Endometrial microvascular endothelial cells (primary cell): ENCODE measurements around the gene VSNL1. TPM values are rescaled to one million over a fixed set of nuclear protein-coding genes. Genes with fewer than 3 reads are reported as not detected.

Experiments
- in situ Hi-C: cut with HindIII; loops from 2 replicates; pipeline ENCODE4 v1.10.0; 2017; ENCODE audit warnings: low sequenced_read_pairs, low pct_unique_long_range_greater_than_20kb; ENCODE audit errors: inconsistent ontology term
- total RNA-seq: library from RNA; depleted of rRNA; stranded (reverse); fragments of >200 nt; gene quantifications from one replicate; pipeline ENCODE4 v1.2.3, GENCODE V29; 2015; ENCODE audit errors: inconsistent ontology term

The VSNL1 gene
- total RNA-seq, 1 donor from 2014 or later: not detected

DNA sequence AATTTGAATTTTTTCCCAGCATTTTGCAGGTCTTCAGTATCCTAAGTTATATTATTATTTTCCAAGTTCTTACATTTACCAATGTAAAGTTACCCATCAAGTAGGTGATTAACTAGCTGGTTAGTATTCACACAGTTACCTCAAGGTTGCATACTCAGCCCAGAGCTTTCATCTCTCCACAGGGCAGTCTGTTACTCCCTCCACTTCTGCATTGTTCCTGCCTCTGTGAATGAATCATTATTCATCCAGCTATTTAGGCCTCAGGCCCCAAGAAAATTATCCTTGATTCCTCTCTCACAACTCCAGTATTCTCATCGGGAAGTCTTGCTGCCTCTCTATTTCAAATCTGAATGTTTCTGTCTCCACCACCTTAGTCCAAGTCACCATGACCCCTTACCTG is 121.0 kb downstream of the VSNL1 start:
- in situ Hi-C loops: no loop called here

DNA sequence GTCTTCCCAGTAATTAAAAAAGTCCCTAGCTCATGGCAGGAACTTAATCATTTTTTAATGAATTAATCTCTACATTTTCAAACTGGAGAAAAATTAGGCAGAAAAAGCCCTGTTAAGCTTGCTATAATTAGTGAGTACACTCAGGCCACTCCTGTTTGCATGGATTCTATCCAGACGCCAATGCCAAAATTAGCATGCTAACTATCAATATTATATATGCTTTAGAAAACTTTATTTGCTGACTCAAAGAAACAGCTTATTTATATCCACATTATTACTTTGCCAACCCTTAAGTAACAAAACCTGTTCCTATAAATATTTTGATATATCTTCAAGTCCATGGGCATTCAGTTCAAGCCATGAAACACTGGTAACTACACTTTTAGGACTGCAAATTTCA is 122.2 kb downstream of the VSNL1 start:
- in situ Hi-C loops: no loop called here

DNA sequence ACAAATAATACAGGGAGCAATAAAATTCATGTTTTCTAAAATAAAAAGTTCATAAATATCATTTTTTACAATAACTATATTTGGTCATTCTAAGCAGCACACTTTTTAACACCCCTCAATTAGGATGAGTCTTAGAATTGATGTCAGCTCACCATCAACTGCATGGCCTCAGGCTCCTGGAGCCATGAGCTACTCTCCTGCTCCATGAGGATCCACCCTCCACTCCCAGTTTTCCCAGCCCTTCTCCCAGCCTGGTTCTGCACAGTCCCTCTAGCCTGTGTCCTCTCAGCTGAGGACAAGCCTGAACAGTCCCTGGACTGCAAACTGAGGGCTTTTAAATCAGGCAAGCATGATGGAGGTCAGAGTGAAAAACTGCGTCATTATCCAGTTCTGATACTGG is 124.0 kb downstream of the VSNL1 start:
- in situ Hi-C loops: no loop called here

DNA sequence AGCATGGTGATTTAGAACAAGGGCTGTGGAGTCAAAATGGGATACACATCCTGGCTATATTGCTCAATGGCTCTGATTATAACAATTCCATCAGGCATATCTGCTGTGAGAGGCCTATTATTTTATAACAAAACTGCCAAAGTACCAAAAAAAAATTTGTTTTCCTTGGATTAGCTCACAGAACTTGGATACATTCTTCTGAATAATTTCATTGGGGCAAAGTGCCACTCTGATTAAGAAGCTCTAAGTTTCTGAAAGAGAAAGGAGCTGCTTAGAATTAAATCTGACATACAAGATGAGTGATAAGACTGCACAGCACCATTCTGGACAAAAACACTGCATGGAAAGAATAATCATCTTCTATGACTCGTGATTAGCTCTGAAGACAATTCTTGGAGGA is 127.4 kb downstream of the VSNL1 start:
- in situ Hi-C loops: no loop called here

DNA sequence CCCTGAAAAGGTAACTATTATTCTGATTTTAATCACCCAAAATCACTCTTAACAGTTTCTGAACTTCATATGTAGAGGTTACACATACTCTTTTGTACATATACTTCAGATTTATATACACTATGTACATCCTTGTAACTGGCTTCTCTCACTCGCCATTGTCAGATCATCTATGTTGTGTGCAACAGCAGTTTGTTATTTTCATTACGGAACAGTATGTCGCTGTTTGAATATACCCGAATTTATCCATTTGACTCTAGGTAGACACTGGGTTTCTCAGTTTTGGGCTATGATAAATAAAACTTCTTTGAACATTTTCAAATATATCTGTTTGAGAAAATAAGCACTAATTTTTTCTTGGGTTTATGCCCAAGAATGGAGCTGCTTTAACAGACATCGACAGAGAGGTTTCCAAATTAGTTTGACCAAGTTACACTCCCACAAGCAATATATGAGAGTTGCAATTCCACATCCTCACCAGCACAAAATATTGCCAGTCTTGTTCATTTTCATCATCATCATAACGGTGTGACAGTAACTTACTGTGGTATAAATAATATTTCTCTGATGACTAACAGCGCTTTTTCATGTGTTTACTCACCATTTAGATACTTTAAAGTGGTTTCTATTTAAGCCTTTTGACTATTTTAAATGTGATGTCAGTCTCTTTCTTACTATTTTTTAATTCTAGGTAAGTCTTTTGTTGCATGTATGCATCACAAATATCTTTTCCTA is 132.3 kb downstream of the VSNL1 start:
- in situ Hi-C loops: no loop called here

DNA sequence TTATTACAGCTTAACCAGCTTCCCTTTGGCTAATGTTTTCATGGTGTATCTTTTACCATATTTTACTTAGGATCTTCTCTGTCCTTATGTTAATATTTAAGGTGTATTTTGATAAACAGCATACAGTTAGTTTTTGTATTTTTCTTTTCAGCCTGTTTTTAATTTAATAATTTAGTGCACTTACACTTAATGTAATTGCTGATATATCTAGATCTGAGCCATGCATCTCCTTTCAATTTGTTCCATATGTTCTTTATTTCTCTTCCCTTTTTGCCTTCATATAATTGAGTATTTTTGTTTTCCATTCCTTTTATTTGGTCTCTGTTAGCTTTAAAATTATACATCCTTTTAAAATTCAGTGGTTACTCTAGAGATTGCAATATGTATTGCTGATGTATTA is 134.3 kb downstream of the VSNL1 start:
- in situ Hi-C loops: no loop called here

DNA sequence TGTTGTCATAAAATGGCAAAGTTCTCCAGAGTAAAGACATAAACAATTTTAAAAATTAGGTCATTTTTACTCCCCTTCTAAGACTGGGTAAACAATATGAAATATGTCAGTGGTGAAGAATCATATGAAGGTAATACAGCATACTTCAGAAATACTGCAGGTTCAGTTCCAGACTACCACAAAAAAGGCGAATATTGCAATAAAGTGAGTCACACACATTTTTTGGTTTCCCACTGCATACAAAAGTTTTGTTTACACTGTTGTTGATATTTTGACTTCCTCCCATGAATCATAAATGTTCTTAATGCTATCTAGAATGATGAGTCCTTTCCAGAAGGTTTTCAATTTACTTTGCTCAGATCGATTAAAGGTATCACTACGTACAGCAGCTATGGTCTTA is 139.6 kb downstream of the VSNL1 start:
- in situ Hi-C loops: no loop called here

DNA sequence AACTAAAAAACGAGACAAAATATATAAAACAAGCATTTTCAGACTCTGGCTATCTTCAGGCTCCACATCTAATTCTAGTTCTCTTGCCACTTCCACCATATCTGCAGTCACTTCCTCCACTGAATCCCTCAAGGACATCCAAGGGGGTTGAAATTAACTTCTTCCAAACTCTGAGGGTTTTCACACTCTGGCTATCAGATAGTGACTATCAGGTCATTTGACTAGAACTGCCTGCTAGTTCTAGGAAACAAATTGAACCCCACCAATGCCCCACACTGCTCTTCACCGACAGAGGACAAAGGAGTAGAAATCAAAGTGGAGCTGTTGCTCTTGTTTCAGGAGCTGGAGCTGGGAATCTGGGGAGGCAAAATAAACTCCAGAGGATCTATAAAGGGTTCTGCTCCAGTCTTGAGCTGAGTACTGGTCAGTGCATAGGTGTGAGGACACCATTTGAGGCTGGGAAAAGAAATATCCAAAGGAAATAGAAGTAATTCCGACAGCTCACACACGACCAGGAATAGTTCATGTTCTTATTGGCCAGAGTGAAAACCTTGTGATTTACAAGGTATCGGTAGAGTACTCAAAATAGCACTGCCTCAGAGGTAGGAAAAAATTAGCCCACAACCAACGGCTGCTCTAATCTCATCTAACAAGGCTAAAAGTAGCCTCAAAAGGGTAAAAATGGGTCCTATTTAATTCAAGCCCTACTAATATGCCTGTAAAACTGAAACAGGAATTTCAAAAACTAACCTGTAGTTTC is 141.8 kb downstream of the VSNL1 start:
- in situ Hi-C loops: no loop called here

DNA sequence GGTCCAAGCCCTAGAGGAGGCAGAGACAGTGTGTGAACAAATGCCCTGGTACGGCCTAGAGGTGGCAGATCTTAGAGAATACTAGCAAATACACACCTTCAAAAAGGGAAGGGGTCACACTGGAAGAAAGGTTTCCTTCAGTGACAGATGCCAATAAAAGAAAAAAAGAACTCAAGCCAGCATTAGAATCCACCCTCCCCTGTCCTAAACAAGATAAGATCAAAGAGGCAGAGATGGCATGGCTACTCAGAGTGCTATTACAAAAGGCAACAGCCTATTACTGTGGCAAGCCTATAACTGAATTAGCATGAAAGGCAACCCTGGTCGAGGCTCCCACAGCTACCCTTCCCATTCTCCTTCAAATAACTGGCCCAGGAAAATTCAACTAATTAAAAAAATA is 143.5 kb downstream of the VSNL1 start:
- in situ Hi-C loops: no loop called here

DNA sequence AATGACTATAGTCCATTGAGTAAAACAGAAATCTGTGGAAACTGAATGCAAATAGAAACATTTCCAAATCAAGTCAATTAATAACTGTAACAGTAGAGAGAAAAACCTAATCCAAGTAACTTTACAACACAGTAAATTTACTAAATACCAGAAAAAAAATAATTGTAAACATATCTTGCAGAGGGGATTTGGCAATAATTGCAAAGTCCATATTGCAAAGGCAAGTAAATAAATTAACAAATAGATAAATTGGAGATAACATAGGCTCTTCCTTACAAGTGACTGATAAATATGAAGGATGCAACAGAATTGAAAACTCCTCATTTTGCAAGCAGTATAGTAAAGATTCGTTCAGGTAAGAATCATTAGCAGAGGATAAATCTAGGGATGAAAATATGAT is 148.1 kb downstream of the VSNL1 start:
- in situ Hi-C loops: no loop called here

DNA sequence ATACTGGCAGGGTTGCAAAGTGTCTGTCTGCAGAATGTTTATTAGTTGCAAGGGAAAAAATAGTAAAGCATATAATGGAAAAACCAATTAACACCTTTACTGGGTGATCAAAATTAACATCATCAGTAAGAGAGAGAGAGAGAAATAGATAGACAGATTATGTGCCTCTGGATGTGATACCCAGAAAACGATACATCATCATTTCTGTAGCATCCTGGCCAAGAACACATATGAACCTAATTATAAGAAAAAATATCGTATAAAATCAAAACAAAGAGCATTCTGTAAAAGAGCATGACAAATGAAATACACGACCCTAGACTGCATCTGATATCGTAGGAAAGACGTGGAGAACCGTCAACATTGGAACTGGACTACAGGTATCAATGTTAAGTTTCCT is 148.5 kb downstream of the VSNL1 start:
- in situ Hi-C loops: no loop called here

DNA sequence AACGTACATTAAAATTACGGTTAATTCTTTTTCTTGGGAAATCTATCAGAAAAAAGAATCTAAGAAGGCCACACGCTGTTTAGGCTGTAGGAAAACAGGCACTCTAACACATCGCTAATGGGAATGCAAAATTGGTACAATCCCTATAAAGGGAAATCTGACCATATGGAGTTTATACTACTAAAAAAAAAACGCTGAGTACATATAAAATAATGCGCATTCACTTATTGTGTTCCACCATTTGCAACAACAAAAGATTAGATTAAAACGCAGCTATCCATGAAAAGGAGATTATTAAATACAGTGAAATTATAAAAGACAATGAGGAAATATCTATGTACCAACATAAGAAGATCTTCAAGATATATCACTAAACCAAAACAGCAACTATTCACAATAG is 150.3 kb downstream of the VSNL1 start:
- in situ Hi-C loops: no loop called here

Other genes with a start within 250 kb of the VSNL1 start
- not detected for gene RAD51AP2, start 22.3 kb upstream of the VSNL1 start, total RNA-seq
- gene SMC6, start 213.1 kb downstream of the VSNL1 start, total RNA-seq: 17.2 TPM
- gene GEN1, start 213.4 kb downstream of the VSNL1 start, total RNA-seq: 19.9 TPM